GM19372 (cell line): Measurements from ENCODE around the gene PDE12.

Experiments used
- ATAC-seq: cut with Tn5 transposase; IDR thresholded peaks from one replicate; pipeline ENCODE4 v1.9.1; 2021; ENCODE audit warnings: mild to moderate bottlenecking, low read depth, moderate library complexity; ENCODE audit not compliant: unreplicated experiment

PDE12 gene

GRCh38 chr3:57555738-57556458 lies at the start of gene PDE12:
Gene PDE12 (plus strand): TSS chr3:57556274. CDS start chr3:57556380, 106 bp downstream.
- ATAC-seq = peak; percentile 79

GRCh38 chr3:57512166-57512565 lies 43.9 kb upstream of the PDE12 start:
- ATAC-seq = no peak

- ATAC-seq = no peak
These were observed 37.7 kb upstream of the PDE12 start for GRCh38 chr3:57518276-57518915.

- ATAC-seq = no peak
These were observed 25.9 kb upstream of the PDE12 start for GRCh38 chr3:57530071-57530608.

GRCh38 chr3:57538465-57538864 lies 17.6 kb upstream of the PDE12 start:
- no peak for ATAC-seq

GRCh38 chr3:57544181-57545125 lies 11.6 kb upstream of the PDE12 start, which contains the start of gene DNAH12:
Gene DNAH12 (minus strand): TSS chr3:57544344. CDS start chr3:57542870, 1,474 bp downstream.
- no peak for ATAC-seq

GRCh38 chr3:57545636-57546268 lies 10.3 kb upstream of the PDE12 start:
- ATAC-seq = no peak

- ATAC-seq = no peak
These were observed 9.5 kb upstream of the PDE12 start for GRCh38 chr3:57546616-57547015.

GRCh38 chr3:57555306-57555705 lies 768 bp upstream of the PDE12 start:
- no peak for ATAC-seq

- ATAC-seq = peak; percentile 33
These were observed 498 bp downstream of the PDE12 start for GRCh38 chr3:57556459-57557084.

- peak; percentile 11 for ATAC-seq
These were observed 1.0 kb downstream of the PDE12 start for GRCh38 chr3:57557085-57557537.

GRCh38 chr3:57559526-57559925 lies 3.5 kb downstream of the PDE12 start:
- no peak for ATAC-seq

- no peak for ATAC-seq
These were observed 13.9 kb downstream of the PDE12 start for GRCh38 chr3:57569859-57570450.

- ATAC-seq = no peak
These were observed 14.8 kb downstream of the PDE12 start for GRCh38 chr3:57570878-57571277.

- no peak for ATAC-seq
These were observed 16.0 kb downstream of the PDE12 start for GRCh38 chr3:57572096-57572495.

- ATAC-seq = no peak
These were observed 20.0 kb downstream of the PDE12 start for GRCh38 chr3:57575966-57576626.

GRCh38 chr3:57577801-57578200 lies 21.7 kb downstream of the PDE12 start:
- no peak for ATAC-seq

GRCh38 chr3:57582474-57583168 lies 26.5 kb downstream of the PDE12 start:
- no peak for ATAC-seq
